HCT116 (cell line): ENCODE data around the gene CUBN. TPM values are rescaled to one million over a fixed set of nuclear protein-coding genes. Genes with fewer than 3 reads are reported as not detected.

ENCODE experiments used
- ATAC-seq: fragments of 200-7000 bp; cut with Tn5 transposase; 2 replicates; pipeline ENCODE4 v1.9.1; 2020; ENCODE audit warnings: mild to moderate bottlenecking, moderate library complexity
- BruUV-seq: library from RNA; stranded (reverse); fragments of 400-500 nt; replicated peaks from 2 replicates; lab custom pipeline; 2021; lab: Mats Ljungman, UMichigan
- CTCF ChIA-PET: fragments of 300-600 bp; sonication (Branson Sonifier 250); formaldehyde crosslinking; loops from one replicate; lab custom pipeline; 2021; ENCODE audit warnings: antibody characterized with exemption; lab: Charles Lee
- POLR2A ChIA-PET: fragments of 300-600, 350-600 bp; sonication (Branson Sonifier 250); formaldehyde crosslinking; loops from one replicate; lab custom pipeline; 2021; ENCODE audit warnings: antibody characterized with exemption; lab: Charles Lee
- RAD21 ChIA-PET, 2 experiments: fragments of 300-600 bp; sonication (Branson Sonifier 250); formaldehyde crosslinking; loops; one replicate each; lab custom pipeline; 2023; ENCODE audit warnings: low total read pairs in 2 of 2; ENCODE audit not compliant: uncharacterized antibody in 2 of 2, unreplicated experiment in 2 of 2, low non-redundant PET in 1 of 2; lab: Charles Lee
- DNase-seq: peaks from one replicate; pipeline ENCODE4 v3.0.0-alpha.2; 2010; ENCODE audit warnings: low read depth, low spot score
- H2AFZ ChIP-seq: fragments of 200-600 bp; shearing (Covaris generic), sonication (generic); 2 replicates; pipeline ENCODE4 v1.6.1; 2017; ENCODE audit warnings: low read depth, mixed run types, mixed read lengths, antibody characterized with exemption, low read length; ENCODE audit not compliant: poor library complexity, severe bottlenecking
- H3K27ac ChIP-seq: 2 replicates; pipeline ENCODE4 v1.5.1; 2012; ENCODE audit warnings: low read depth, low read length
- H3K27me3 ChIP-seq: fragments of 200-600 bp; sonication (generic); 2 replicates; pipeline ENCODE4 v1.6.1; 2016; ENCODE audit warnings: mixed run types, low read length, mixed read lengths; ENCODE audit not compliant: insufficient read depth
- H3K36me3 ChIP-seq, 2 experiments: fragments of 200-500 bp in 1 of 2; fragments of 200-600 bp in 1 of 2; sonication (Bioruptor generic) in 1 of 2; sonication (generic) in 1 of 2; 2 replicates each; pipeline versions ENCODE4 v1.5.1 to v1.6.1; 2014 to 2016; ENCODE audit warnings: low read length in 2 of 2, inconsistent platforms in 1 of 2, mixed read lengths in 1 of 2, mixed run types in 1 of 2; ENCODE audit not compliant: insufficient read depth in 2 of 2, control insufficient read depth in 1 of 2
- H3K4me1 ChIP-seq, 2 experiments: fragments of 200-600 bp in 1 of 2; sonication (generic) in 1 of 2; 2 replicates each; pipeline versions ENCODE4 v1.5.1 to v1.6.1; 2012 to 2017; ENCODE audit warnings: low read length in 2 of 2, inconsistent platforms in 1 of 2, mild to moderate bottlenecking in 1 of 2, mixed read lengths in 1 of 2, mixed run types in 1 of 2, moderate library complexity in 1 of 2; ENCODE audit not compliant: insufficient read depth in 2 of 2, control insufficient read depth in 1 of 2
- H3K4me2 ChIP-seq: fragments of 200-600 bp; sonication (generic); 2 replicates; pipeline ENCODE4 v1.6.1; 2017; ENCODE audit warnings: mixed run types, low read length, mixed read lengths
- H3K4me3 ChIP-seq, 2 experiments: fragments of 200-600 bp in 1 of 2; sonication (generic) in 1 of 2; replicated peaks in 1 of 2; 2 replicates each; pipeline ENCODE4 v1.5.1; 2011 to 2016; ENCODE audit warnings: low read length in 2 of 2, control low read depth in 1 of 2, low read depth in 1 of 2, mild to moderate bottlenecking in 1 of 2, mixed read lengths in 1 of 2, mixed run types in 1 of 2
- H3K79me2 ChIP-seq: fragments of 200-600 bp; sonication (generic); 2 replicates; pipeline ENCODE4 v1.6.1; 2017; ENCODE audit warnings: mild to moderate bottlenecking, mixed run types, low read length, moderate library complexity, mixed read lengths; ENCODE audit not compliant: insufficient read depth
- H3K9ac ChIP-seq: fragments of 200-600 bp; sonication (generic); 2 replicates; pipeline ENCODE4 v1.6.1; 2016; ENCODE audit warnings: low read length, mixed read lengths
- H3K9me2 ChIP-seq: fragments of 200-600 bp; sonication (generic), shearing (Covaris generic); 2 replicates; pipeline ENCODE4 v1.6.1; 2017; ENCODE audit warnings: mixed run types, mild to moderate bottlenecking, moderate library complexity; ENCODE audit not compliant: insufficient read depth
- H3K9me3 ChIP-seq, 2 experiments: fragments of 200-500 bp in 1 of 2; fragments of 200-600 bp in 1 of 2; sonication (Bioruptor generic) in 1 of 2; sonication (generic) in 1 of 2; 2 replicates each; pipeline ENCODE4 v1.6.1; 2014 to 2017; ENCODE audit warnings: low read length in 2 of 2, mixed read lengths in 2 of 2, inconsistent platforms in 1 of 2, low read depth in 1 of 2, mild to moderate bottlenecking in 1 of 2, mixed run types in 1 of 2, moderate library complexity in 1 of 2; ENCODE audit not compliant: control insufficient read depth in 1 of 2, insufficient read depth in 1 of 2
- H4K20me1 ChIP-seq: fragments of 200-600 bp; sonication (generic), shearing (Covaris generic); 2 replicates; pipeline ENCODE4 v1.6.1; 2017; ENCODE audit warnings: mixed run types, mild to moderate bottlenecking, moderate library complexity; ENCODE audit not compliant: insufficient read depth
- ATF3 ChIP-seq: IDR thresholded peaks from 2 replicates; pipeline ENCODE4 v1.6.1; 2012
- CBX3 ChIP-seq: IDR thresholded peaks from 2 replicates; pipeline ENCODE4 v1.6.1; 2012; ENCODE audit warnings: low read depth
- CEBPB ChIP-seq: IDR thresholded peaks from 2 replicates; pipeline ENCODE4 v1.6.1; 2012; ENCODE audit warnings: low read depth
- CTCF ChIP-seq, 3 experiments: fragments of 200-600 bp in 1 of 3; sonication (generic) in 1 of 3; IDR thresholded peaks in 2 of 3; conservative IDR thresholded peaks in 1 of 3; 2 replicates each; pipeline ENCODE4 v1.5.1; 2012 to 2017; ENCODE audit warnings: low read depth in 2 of 3, low read length in 2 of 3, antibody characterized with exemption in 1 of 3, borderline replicate concordance in 1 of 3, control low read depth in 1 of 3, mild to moderate bottlenecking in 1 of 3, mixed read lengths in 1 of 3, mixed run types in 1 of 3, moderate library complexity in 1 of 3; ENCODE audit not compliant: insufficient read depth in 1 of 3
- EZH2 ChIP-seq: fragments of 200-600 bp; sonication (generic); IDR thresholded peaks from 2 replicates; pipeline ENCODE4 v1.6.1; 2017; ENCODE audit warnings: antibody characterized with exemption, mixed run types
- JUND ChIP-seq: IDR thresholded peaks from 2 replicates; pipeline ENCODE4 v1.6.1; 2012
- MAX ChIP-seq: IDR thresholded peaks from 2 replicates; pipeline ENCODE4 v1.6.1; 2012
- POLR2A ChIP-seq: IDR thresholded peaks from 2 replicates; pipeline ENCODE4 v1.7.0; 2011; ENCODE audit warnings: borderline replicate concordance; ENCODE audit not compliant: insufficient read depth, insufficient read length; ENCODE audit errors: extremely low read depth
- POLR2AphosphoS5 ChIP-seq: IDR thresholded peaks from 2 replicates; pipeline ENCODE4 v1.6.1; 2011; ENCODE audit warnings: mild to moderate bottlenecking, low read depth, low read length, moderate library complexity
- RAD21 ChIP-seq: IDR thresholded peaks from 2 replicates; pipeline ENCODE4 v1.6.1; 2012; ENCODE audit warnings: low read depth, mild to moderate bottlenecking
- SIN3A ChIP-seq: IDR thresholded peaks from 2 replicates; pipeline ENCODE4 v1.6.1; 2012; ENCODE audit warnings: low read depth
- SP1 ChIP-seq: IDR thresholded peaks from 2 replicates; pipeline ENCODE4 v1.6.1; 2012; ENCODE audit warnings: low read depth
- SRF ChIP-seq: IDR thresholded peaks from 2 replicates; pipeline ENCODE4 v1.6.1; 2012; ENCODE audit warnings: low read depth
- TCF7L2 ChIP-seq: IDR thresholded peaks from 2 replicates; pipeline ENCODE4 v1.7.0; 2011; ENCODE audit warnings: borderline replicate concordance, inconsistent platforms; ENCODE audit not compliant: insufficient read depth, insufficient read length; ENCODE audit errors: extremely low read depth
- ZBTB33 ChIP-seq: IDR thresholded peaks from 2 replicates; pipeline ENCODE4 v1.6.1; 2011; ENCODE audit warnings: mild to moderate bottlenecking, low read length, moderate library complexity; ENCODE audit not compliant: insufficient replicate concordance; ENCODE audit errors: extremely low read depth
- ZFX ChIP-seq: fragments of 450-650 bp; IDR thresholded peaks from 2 replicates; pipeline ENCODE4 v1.6.1; 2017
- intact Hi-C: fragments of 100-400 bp; cut with micrococcal nuclease; formaldehyde crosslinking; loops from 2 replicates; pipeline ENCODE4 v1.10.0; 2022
- total RNA-seq: library from RNA; stranded (reverse); gene quantifications from one replicate; pipeline ENCODE4 v1.2.1, GENCODE V29; 2021; ENCODE audit not compliant: unreplicated experiment

Gene CUBN
- total RNA-seq, 1 experiment from 2014 or later: 1.2 TPM

GRCh38 chr10:16820421-16820820 is 309.2 kb downstream of the CUBN start:
- BruUV-seq: no TSS peak
- H4K20me1 ChIP-seq: no peaks in the 10 kb centered on the region
- intact Hi-C loops: no loop called here
- TF ChIP-seq CBX3 (no peak), JUND (no peak), ZFX (no peak), MAX (no peak), ZBTB33 (no peak), TCF7L2 (no peak), POLR2A (no peak), EZH2 (no peak), POLR2AphosphoS5 (no peak), SIN3A (no peak), ATF3 (no peak), CEBPB (no peak), RAD21 (no peak), CTCF (IDR thresholded peaks at IDR 0.05 in 2 of 3, conservative IDR thresholded peaks at IDR 0.05 in 1 of 3; ENCODE audit: borderline replicate concordance in 1 of 3, insufficient read depth in 1 of 3, low read depth in 2 of 3, low read length in 2 of 3) (no peak), SRF (no peak), SP1 (no peak)
- ATAC-seq (no peak), DNase-seq (no peak)
- no peak overlapping the region for H3K9ac ChIP-seq
- H3K4me2 ChIP-seq: no peak overlapping the region
- ChIA-PET CTCF (no interaction called here), RAD21 (no interaction called here), POLR2A (no interaction called here)
- no peaks in the 10 kb centered on the region for H3K79me2 ChIP-seq
- H2AFZ ChIP-seq: no peak overlapping the region
- H3K9me3 ChIP-seq: peaks cover 9 to 10% of the 10 kb centered on the region in 2 experiments; a peak in 2 of 4 replicates
- H3K4me1 ChIP-seq: peaks cover 3 to 18% of the 10 kb centered on the region in 2 experiments; a peak in 3 of 4 replicates
- no peak overlapping the region for H3K4me3 ChIP-seq
- H3K36me3 ChIP-seq: no peaks in the 10 kb centered on the region
- H3K27ac ChIP-seq: no peak overlapping the region
- no peaks in the 10 kb centered on the region for H3K27me3 ChIP-seq
- no peaks in the 10 kb centered on the region for H3K9me2 ChIP-seq
